Forelimb muscle (tissue), 1 donor: ENCODE data around the gene OR5D14. TPM values are rescaled to one million over a fixed set of nuclear protein-coding genes. Genes with fewer than 3 reads are reported as not detected.

Experiments
- DNase-seq: peaks from one replicate; pipeline ENCODE4 v3.0.0-alpha.2; 2013; ENCODE audit warnings: low read depth
- polyA plus RNA-seq: library from polyadenylated mRNA; unstranded; fragments of 120-200 nt; gene quantifications from one replicate; pipeline ENCODE4 v1.2.1, GENCODE V29; 2013; ENCODE audit not compliant: insufficient read length

The OR5D14 gene
- polyA plus RNA-seq: not detected

- no peak for DNase-seq
Measured at GRCh38 chr11:55795256-55795655, at the start of gene OR5D14. TSS of gene OR5D14 (plus strand) at chr11:55795556. CDS start at chr11:55795556, 0 bp downstream.

GRCh38 chr11:55773138-55773537 is 22.2 kb upstream of the OR5D14 start, which contains the start of gene OR5D13:
TSS of gene OR5D13 (plus strand) at chr11:55773438. CDS start at chr11:55773438, 0 bp downstream.
- DNase-seq: no peak

GRCh38 chr11:55791606-55792005 is 3.8 kb upstream of the OR5D14 start:
- no peak for DNase-seq

GRCh38 chr11:55793321-55793720 is 2.0 kb upstream of the OR5D14 start:
- DNase-seq: no peak

GRCh38 chr11:55806248-55806647 is 10.9 kb downstream of the OR5D14 start:
- no peak for DNase-seq

- DNase-seq: no peak
Measured at GRCh38 chr11:55811067-55811466, 15.7 kb downstream of the OR5D14 start, which contains the start of gene OR5L1. TSS of gene OR5L1 (plus strand) at chr11:55811367. CDS start at chr11:55811467, 100 bp downstream.

GRCh38 chr11:55819330-55819729 is 24.0 kb downstream of the OR5D14 start, which contains the start of gene OR5D18:
TSS of gene OR5D18 (plus strand) at chr11:55819630. CDS start at chr11:55819630, 0 bp downstream.
- DNase-seq: no peak

- DNase-seq: no peak
Measured at GRCh38 chr11:55826919-55827318, 31.6 kb downstream of the OR5D14 start, which contains the start of gene OR5L2. TSS of gene OR5L2 (plus strand) at chr11:55827219. CDS start at chr11:55827219, 0 bp downstream.

GRCh38 chr11:55838452-55838851 is 43.1 kb downstream of the OR5D14 start, which contains the start of gene OR5D16:
TSS of gene OR5D16 (plus strand) at chr11:55838752. CDS start at chr11:55838752, 0 bp downstream.
- no peak for DNase-seq

Other genes with a start within 250 kb of the OR5D14 start
- gene OR4C15, start 241.1 kb upstream of the OR5D14 start, polyA plus RNA-seq: not detected
- not detected for gene OR4C16, start 223.4 kb upstream of the OR5D14 start, polyA plus RNA-seq
- gene OR4C11, start 187.9 kb upstream of the OR5D14 start, polyA plus RNA-seq: not detected
- gene OR4P4, start 160.4 kb upstream of the OR5D14 start, polyA plus RNA-seq: not detected
- not detected for gene OR4S2, start 147.2 kb upstream of the OR5D14 start, polyA plus RNA-seq
- gene OR4C6, start 133.4 kb upstream of the OR5D14 start, polyA plus RNA-seq: not detected
- not detected for gene OR5D13, start 22.1 kb upstream of the OR5D14 start, polyA plus RNA-seq
- not detected for gene OR5L1, start 15.8 kb downstream of the OR5D14 start, polyA plus RNA-seq
- gene OR5D18, start 24.1 kb downstream of the OR5D14 start, polyA plus RNA-seq: not detected
- gene OR5L2, start 31.7 kb downstream of the OR5D14 start, polyA plus RNA-seq: not detected
- not detected for gene OR5D16, start 43.2 kb downstream of the OR5D14 start, polyA plus RNA-seq
- not detected for gene TRIM51, start 87.7 kb downstream of the OR5D14 start, polyA plus RNA-seq
- not detected for gene OR5W2, start 119.0 kb downstream of the OR5D14 start, polyA plus RNA-seq
- not detected for gene OR5I1, start 140.8 kb downstream of the OR5D14 start, polyA plus RNA-seq
- gene OR10AG1, start 174.4 kb downstream of the OR5D14 start, polyA plus RNA-seq: not detected
- not detected for gene OR5F1, start 199.1 kb downstream of the OR5D14 start, polyA plus RNA-seq
- gene OR5AS1, start 232.1 kb downstream of the OR5D14 start, polyA plus RNA-seq: 0.01 TPM